PC-9 (cell line): ENCODE results near the gene FAM193B. TPM values are rescaled to one million over a fixed set of nuclear protein-coding genes. Genes with fewer than 3 reads are reported as not detected.

ENCODE experiments used
- BruUV-seq: library from RNA; stranded (reverse); fragments of 400-500 nt; replicated peaks from 2 replicates; lab custom pipeline; 2021; lab: Mats Ljungman, UMichigan
- CTCF ChIA-PET: fragments of 300-600 bp; sonication (Branson Sonifier 250); formaldehyde crosslinking; loops from one replicate; lab custom pipeline; 2022; ENCODE audit warnings: antibody characterized with exemption; lab: Charles Lee
- POLR2A ChIA-PET: fragments of 300-600 bp; sonication (Branson Sonifier 250); formaldehyde crosslinking; loops from one replicate; lab custom pipeline; 2022; ENCODE audit warnings: antibody characterized with exemption; ENCODE audit not compliant: unreplicated experiment; lab: Charles Lee
- DNase-seq, 2 experiments: peaks; one replicate each; pipeline versions ENCODE4 v3.0.0 to v3.0.0-alpha.2; 2015 to 2022; ENCODE audit warnings: mixed read lengths in 1 of 2
- H2AFZ ChIP-seq: fragments of 200-600 bp; sonication (generic); 2 replicates; pipeline ENCODE4 v1.8.1; 2017; ENCODE audit warnings: antibody characterized with exemption
- H3F3A ChIP-seq: fragments of 200-600 bp; sonication (generic); 2 replicates; pipeline ENCODE4 v1.8.1; 2017; ENCODE audit warnings: antibody characterized with exemption, mild to moderate bottlenecking, low read depth; ENCODE audit not compliant: insufficient read depth
- H3K27ac ChIP-seq: fragments of 200-600 bp; sonication (generic); 2 replicates; pipeline ENCODE4 v1.6.1; 2016; ENCODE audit warnings: mixed run types
- H3K27me3 ChIP-seq: fragments of 200-600 bp; sonication (generic); 2 replicates; pipeline ENCODE4 v1.6.1; 2016; ENCODE audit warnings: low read depth, mixed run types; ENCODE audit not compliant: insufficient read depth
- H3K36me3 ChIP-seq: fragments of 200-600 bp; sonication (generic); 2 replicates; pipeline ENCODE4 v1.6.1; 2016; ENCODE audit warnings: low read depth, mixed run types
- H3K4me1 ChIP-seq: fragments of 200-600 bp; sonication (generic); replicated peaks from 2 replicates; pipeline ENCODE4 v1.6.1; 2016; ENCODE audit warnings: mixed run types; ENCODE audit not compliant: insufficient read depth
- H3K4me2 ChIP-seq: fragments of 200-600 bp; sonication (generic); 2 replicates; pipeline ENCODE4 v1.6.1; 2017; ENCODE audit warnings: mixed run types
- H3K4me3 ChIP-seq: fragments of 200-600 bp; sonication (generic); 2 replicates; pipeline ENCODE4 v1.6.1; 2016; ENCODE audit warnings: mixed run types
- H3K79me2 ChIP-seq: fragments of 200-600 bp; sonication (generic); 2 replicates; pipeline ENCODE4 v1.6.1; 2017; ENCODE audit warnings: low read depth, mixed run types
- H3K9me2 ChIP-seq: fragments of 200-600 bp; sonication (generic); 2 replicates; pipeline ENCODE4 v1.8.1; 2017; ENCODE audit warnings: mild to moderate bottlenecking; ENCODE audit not compliant: insufficient read depth
- H3K9me3 ChIP-seq: fragments of 200-600 bp; sonication (generic); 2 replicates; pipeline ENCODE4 v1.8.1; 2016; ENCODE audit warnings: low read depth; ENCODE audit not compliant: insufficient read depth
- H4K20me1 ChIP-seq: fragments of 200-600 bp; sonication (generic); 2 replicates; pipeline ENCODE4 v1.8.1; 2017; ENCODE audit not compliant: insufficient read depth
- CTCF ChIP-seq: fragments of 200-600 bp; sonication (generic); conservative IDR thresholded peaks from 2 replicates; pipeline ENCODE4 v1.6.1; 2017; ENCODE audit warnings: mixed run types, antibody characterized with exemption, mild to moderate bottlenecking, moderate library complexity
- EZH2 ChIP-seq: fragments of 200-600 bp; sonication (generic); IDR thresholded peaks from 2 replicates; pipeline ENCODE4 v1.8.0; 2017; ENCODE audit warnings: antibody characterized with exemption, low read depth
- intact Hi-C: fragments of 100-400 bp; cut with micrococcal nuclease; formaldehyde crosslinking; loops from one replicate; pipeline ENCODE4 v1.10.0; 2022; ENCODE audit not compliant: unreplicated experiment
- total RNA-seq: library from RNA; stranded (reverse); gene quantifications from 2 replicates; pipeline ENCODE4 v1.2.3, GENCODE V29; 2021

The FAM193B gene
- total RNA-seq, 1 experiment from 2014 or later: 70.4 TPM

GRCh38 chr5:177482359-177482795, 72.0 kb downstream of the FAM193B start:
- no peak overlapping the region for H3K4me2 ChIP-seq
- no peaks in the 10 kb centered on the region for H3K36me3 ChIP-seq
- no peak for TF ChIP-seq EZH2
- no peak for TF ChIP-seq CTCF
- H3K27ac ChIP-seq: no peak overlapping the region
- intact Hi-C loops: no loop called here
- H3K4me1 ChIP-seq: no peaks in the 10 kb centered on the region
- ChIA-PET CTCF (no interaction called here), POLR2A (no interaction called here)
- no TSS peak for BruUV-seq
- no peaks in the 10 kb centered on the region for H3K9me2 ChIP-seq
- H3F3A ChIP-seq: peaks cover 47% of the 10 kb centered on the region
- H2AFZ ChIP-seq: no peak overlapping the region
- peak in 1 of 2 experiments; percentile 19 for DNase-seq
- H3K9me3 ChIP-seq: no peaks in the 10 kb centered on the region
- no peaks in the 10 kb centered on the region for H4K20me1 ChIP-seq
- no peaks in the 10 kb centered on the region for H3K79me2 ChIP-seq
- no peak overlapping the region for H3K4me3 ChIP-seq
- H3K27me3 ChIP-seq: no peaks in the 10 kb centered on the region

GRCh38 chr5:177479774-177480173, 74.6 kb downstream of the FAM193B start:
- Histone ChIP-seq H3F3A (peaks cover 49% of the 10 kb centered on the region), H3K9me2 (no peaks in the 10 kb centered on the region), H3K4me2 (no peak overlapping the region), H3K4me3 (no peak overlapping the region), H3K27ac (no peak overlapping the region), H3K27me3 (no peaks in the 10 kb centered on the region), H2AFZ (no peak overlapping the region), H3K4me1 (no peaks in the 10 kb centered on the region), H3K9me3 (no peaks in the 10 kb centered on the region), H3K79me2 (no peaks in the 10 kb centered on the region), H4K20me1 (no peaks in the 10 kb centered on the region), H3K36me3 (no peaks in the 10 kb centered on the region)
- DNase-seq: peak in 1 of 2 experiments; percentile 24
- no TSS peak for BruUV-seq
- ChIA-PET POLR2A (interaction anchor here (0.6 kb wide), 2 partner anchors 13 to 37 kb away, joined by 3 to 8 read pairs; partner anchors contain the start of gene DDX41), CTCF (no interaction called here)
- no peak for TF ChIP-seq EZH2
- intact Hi-C loops: no loop called here

- H3K4me1 ChIP-seq: no peaks in the 10 kb centered on the region
- TF ChIP-seq CTCF (no peak), EZH2 (no peak)
- H3K27me3 ChIP-seq: no peaks in the 10 kb centered on the region
- intact Hi-C loops: no loop called here
- H3K4me3 ChIP-seq: no peak overlapping the region
- no peak overlapping the region for H3K4me2 ChIP-seq
- H3K36me3 ChIP-seq: no peaks in the 10 kb centered on the region
- H3K79me2 ChIP-seq: no peaks in the 10 kb centered on the region
- CTCF ChIA-PET: interaction anchor here (1.0 kb wide), 1 partner anchor 23 kb away, joined by 4 read pairs; no protein-coding TSS in a partner anchor
- POLR2A ChIA-PET: interaction anchor here (0.6 kb wide), 3 partner anchors 13 to 38 kb away, joined by 3 to 8 read pairs (median 3); partner anchors contain the start of gene DDX41
- no peak overlapping the region for H2AFZ ChIP-seq
- H3K9me3 ChIP-seq: no peaks in the 10 kb centered on the region
- peaks cover 57% of the 10 kb centered on the region for H3F3A ChIP-seq
- H3K27ac ChIP-seq: no peak overlapping the region
- H3K9me2 ChIP-seq: no peaks in the 10 kb centered on the region
- DNase-seq: no peak
- H4K20me1 ChIP-seq: no peaks in the 10 kb centered on the region
- no TSS peak for BruUV-seq
These were observed 75.4 kb downstream of the FAM193B start for GRCh38 chr5:177478711-177479646.
